ENCODE results near the gene EIF4E3. TPM values are rescaled to one million over a fixed set of nuclear protein-coding genes. Genes with fewer than 3 reads are reported as not detected.

The EIF4E3 gene
- total RNA-seq (2013), result 20.2 TPM
- polyA plus RNA-seq, result 100 to 1,000 TPM in 1 of 3 donors, 10 to 100 TPM in 2; 35.6 to 111 (median 58.6) TPM
- polyA minus RNA-seq, result 10.9 and 21.1 TPM in 2 replicates
- total RNA-seq, result 8.3 to 77.0 (median 57.3) reads per million in 11 experiments

- Histone ChIP-seq H3K4me2 (replicated peaks; ENCODE audit: extremely low read depth, low read length, poor library complexity, severe bottlenecking) (peak within 1 kb of the TSS; percentile 98), H3K9ac (ENCODE audit: insufficient read depth, low read length, poor library complexity, severe bottlenecking) (peak within 1 kb of the TSS; percentile 92), H2AFZ (ENCODE audit: insufficient read depth, low read depth, low read length, poor library complexity, severe bottlenecking) (peak within 1 kb of the TSS; percentile 89), H3K4me1 (ENCODE audit: control insufficient read depth in 1 of 2, insufficient read depth in 2 of 2, low read length in 2 of 2) (peaks cover 54 to 65% of the 10 kb centered on the region in 2 donors), H3K79me2 (ENCODE audit: insufficient read depth, low read length) (peaks cover 76% of the 10 kb centered on the region), H3K36me3 (replicated peaks in 1 of 2; ENCODE audit: control insufficient read depth in 1 of 2, insufficient read depth in 2 of 2, low read length in 2 of 2) (no peaks in the 10 kb centered on the region), H3K27ac (ENCODE audit: low read depth in 1 of 2, low read length in 2 of 2) (peak within 1 kb of the TSS; percentile 51 to 91), H3K27me3 (ENCODE audit: control insufficient read depth in 2 of 2, insufficient read depth in 2 of 2, low read length in 2 of 2) (peaks cover 0 to 3% of the 10 kb centered on the region in 2 donors), H4K20me1 (ENCODE audit: insufficient read depth, low read length) (peaks cover 16% of the 10 kb centered on the region), H3K9me3 (replicated peaks in 1 of 2; ENCODE audit: control insufficient read depth in 1 of 2, insufficient read depth in 1 of 2, low read length in 2 of 2) (no peaks in the 10 kb centered on the region), H3K4me3 (replicated peaks in 1 of 3; ENCODE audit: low read depth in 2 of 3, low read length in 3 of 3) (peak within 1 kb of the TSS; percentile 60 to 97 (median 94))
- Mint-ChIP-seq H3K9me3 (peaks cover 0 to 4% (median 0%) of the 10 kb centered on the region in 7 donors), H3K4me1 (peaks cover 68% of the 10 kb centered on the region), H3K36me3 (peaks cover 12 to 13% of the 10 kb centered on the region in 2 donors), H3K4me3 (peak within 1 kb of the TSS; percentile 89 to 93), H3K27me3 (ENCODE audit: low read depth in 3 of 3) (peaks cover under 1 to 6% (median 4%) of the 10 kb centered on the region in 3 donors), H3K27ac (peak within 1 kb of the TSS; percentile 84 to 97 (median 94))
- WGBS (ENCODE audit: insufficient coverage), result 2% methylated on average over 80 of the region's 80 CpGs
- DNase-seq, result peak in 2 of 3 donors; percentile 44 to 62
- intact Hi-C loops (cut with micrococcal nuclease), result loop anchor here (5.0 to 10.0 kb wide), 3 partner anchors 42 to 1119 kb away; partner anchors contain the start of gene SHQ1 (in 1 of the 2)
- TF ChIP-seq CTCF (IDR thresholded peaks at IDR 0.05), result no peak
Observed at GRCh38 chr3:71725271-71725991, at the start of gene EIF4E3. Gene EIF4E3 (minus strand): TSS chr3:71725402. CDS start chr3:71725367, 35 bp downstream.

- Histone ChIP-seq H3K27ac (ENCODE audit: low read depth in 1 of 2, low read length in 2 of 2) (peak overlapping the region in 1 of 2 donors; percentile 36), H3K4me2 (replicated peaks; ENCODE audit: extremely low read depth, low read length, poor library complexity, severe bottlenecking) (no peak overlapping the region), H3K4me3 (replicated peaks in 1 of 3; ENCODE audit: low read depth in 2 of 3, low read length in 3 of 3) (no peak overlapping the region), H3K27me3 (ENCODE audit: control insufficient read depth in 2 of 2, insufficient read depth in 2 of 2, low read length in 2 of 2) (no peaks in the 10 kb centered on the region), H3K4me1 (ENCODE audit: control insufficient read depth in 1 of 2, insufficient read depth in 2 of 2, low read length in 2 of 2) (peaks cover 0 to 3% of the 10 kb centered on the region in 2 donors), H3K36me3 (replicated peaks in 1 of 2; ENCODE audit: control insufficient read depth in 1 of 2, insufficient read depth in 2 of 2, low read length in 2 of 2) (peaks cover 0 to 60% of the 10 kb centered on the region in 2 donors), H4K20me1 (ENCODE audit: insufficient read depth, low read length) (peaks cover 4% of the 10 kb centered on the region), H3K9me3 (replicated peaks in 1 of 2; ENCODE audit: control insufficient read depth in 1 of 2, insufficient read depth in 1 of 2, low read length in 2 of 2) (no peaks in the 10 kb centered on the region), H2AFZ (ENCODE audit: insufficient read depth, low read depth, low read length, poor library complexity, severe bottlenecking) (no peak overlapping the region), H3K9ac (ENCODE audit: insufficient read depth, low read length, poor library complexity, severe bottlenecking) (no peak overlapping the region), H3K79me2 (ENCODE audit: insufficient read depth, low read length) (peaks cover 70% of the 10 kb centered on the region)
- no peak overlapping the region for H3K4me3 Mint-ChIP-seq
- no peaks in the 10 kb centered on the region for H3K9me3 Mint-ChIP-seq
- H3K27me3 Mint-ChIP-seq (ENCODE audit: low read depth in 3 of 3), result peaks cover 1 to 2% (median 1%) of the 10 kb centered on the region in 3 donors
- peaks cover 49 to 54% of the 10 kb centered on the region in 2 donors for H3K36me3 Mint-ChIP-seq
- H3K4me1 Mint-ChIP-seq, result peaks cover 26% of the 10 kb centered on the region
- no peak for DNase-seq
- no CpG with 5 or more reads among the region's 1 CpG for WGBS (ENCODE audit: insufficient coverage)
- TF ChIP-seq CTCF (IDR thresholded peaks at IDR 0.05), result no peak
- H3K27ac Mint-ChIP-seq, result peak overlapping the region in 1 of 7 donors; percentile 31
- intact Hi-C loops (cut with micrococcal nuclease), result no loop called here
Observed at GRCh38 chr3:71771884-71772283, 46.7 kb upstream of the EIF4E3 start.
